Lower leg skin (tissue), 3 donors: ENCODE measurements around the gene NNT.

ENCODE experiments used
- CTCF ChIP-seq, 3 donors: fragments of 450-650 bp; IDR thresholded peaks; one replicate each; pipeline ENCODE4 v1.5.1; 2016; ENCODE audit warnings: antibody characterized with exemption in 3 of 3, mild to moderate bottlenecking in 3 of 3, moderate library complexity in 2 of 3
- POLR2A ChIP-seq, 2 donors: fragments of 450-650 bp; IDR thresholded peaks; one replicate each; pipeline ENCODE4 v1.6.1; 2016 to 2017; ENCODE audit warnings: antibody characterized with exemption in 2 of 2, mild to moderate bottlenecking in 1 of 2, moderate library complexity in 1 of 2

GRCh38 chr5:43680286-43680685, 77.3 kb downstream of the NNT start:
- TF ChIP-seq CTCF (IDR thresholded peaks at IDR 0.05), result no peak
- no peak for TF ChIP-seq POLR2A (IDR thresholded peaks at IDR 0.05)
